Stimulated activated CD4-positive, alpha-beta T cell treated with anti-CD3 and anti-CD28 coated beads, TNF-alpha, amount 100 ng/mL, for 48 hours (primary cell): ENCODE measurements around the gene TEDC1.
A peak's percentile ranks its signal among the peaks of the same experiment; 100 is the strongest.

Source experiments
- DNase-seq, 3 donors: peaks; one replicate each; pipeline ENCODE4 v3.0.0-alpha.2; 2020; ENCODE audit warnings: low read depth in 3 of 3

Gene TEDC1

DNA sequence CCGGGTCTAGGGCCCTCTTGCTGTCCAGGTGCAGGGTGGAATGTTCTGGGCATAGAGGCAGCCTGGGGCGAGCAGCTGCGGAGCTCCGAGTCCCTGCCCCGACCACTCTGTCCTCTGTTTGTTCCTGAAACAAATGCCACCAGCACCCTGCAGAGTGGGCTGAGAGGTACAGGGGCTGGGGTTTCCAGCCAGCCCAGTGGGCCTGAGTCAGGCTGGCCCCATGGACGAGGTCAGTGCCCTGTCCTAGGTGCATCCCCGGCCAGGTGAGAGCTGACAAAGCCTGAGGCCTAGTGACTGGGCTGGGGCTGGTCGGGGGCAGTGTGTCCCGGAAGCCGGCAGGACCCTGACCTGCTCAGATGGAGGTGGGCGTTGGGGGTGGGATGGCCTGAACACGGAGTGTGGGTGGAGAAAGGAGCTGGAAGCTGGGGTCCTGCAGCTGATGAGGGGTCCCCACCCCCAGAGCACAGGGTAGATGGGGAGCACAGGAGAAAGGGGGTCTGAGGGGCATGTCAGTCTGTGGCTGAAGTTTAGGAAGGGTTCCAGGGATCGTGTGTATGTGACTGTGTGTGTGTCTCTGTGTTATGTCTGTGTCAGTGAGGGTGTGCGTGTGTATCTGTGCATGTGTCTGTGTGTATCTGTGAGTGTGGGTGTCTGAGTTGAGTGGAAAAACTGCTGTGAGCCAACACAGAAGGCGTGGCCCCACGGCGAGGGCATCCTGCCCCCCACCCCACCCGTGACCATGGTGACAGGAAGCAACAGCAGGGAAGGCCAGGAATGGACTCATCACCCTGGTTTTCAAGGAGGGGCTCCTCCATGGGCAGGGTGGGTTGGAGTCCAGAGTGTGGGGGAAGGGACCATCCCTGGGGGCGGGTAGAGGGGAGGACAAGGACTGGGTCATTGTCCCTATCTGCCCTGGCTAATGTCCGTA, 6.7 kb upstream of the TEDC1 start:
- DNase-seq, result no peak

DNA sequence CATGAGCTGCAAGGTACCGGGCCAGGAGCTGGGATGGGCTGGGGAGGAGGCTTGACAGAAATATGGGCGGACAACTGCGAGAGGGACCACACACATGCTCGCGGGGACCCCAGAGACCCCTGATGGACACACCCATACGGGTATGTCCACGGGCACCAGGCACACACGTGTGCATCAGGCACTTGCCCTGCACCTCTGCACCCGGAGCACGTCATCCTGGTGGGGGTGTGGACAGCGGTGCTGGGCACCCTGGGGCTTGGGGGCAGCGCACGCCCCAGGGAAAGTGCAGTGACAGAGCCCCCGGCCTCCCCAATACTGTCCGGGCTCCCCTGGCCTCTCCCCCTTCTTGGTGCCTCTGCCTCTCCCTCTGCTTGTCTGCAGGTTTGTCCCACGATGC, 6.1 kb upstream of the TEDC1 start:
- no peak for DNase-seq

- no peak for DNase-seq
These were observed 5.3 kb upstream of the TEDC1 start for GRCh38 chr14:105485739-105486162.

DNA sequence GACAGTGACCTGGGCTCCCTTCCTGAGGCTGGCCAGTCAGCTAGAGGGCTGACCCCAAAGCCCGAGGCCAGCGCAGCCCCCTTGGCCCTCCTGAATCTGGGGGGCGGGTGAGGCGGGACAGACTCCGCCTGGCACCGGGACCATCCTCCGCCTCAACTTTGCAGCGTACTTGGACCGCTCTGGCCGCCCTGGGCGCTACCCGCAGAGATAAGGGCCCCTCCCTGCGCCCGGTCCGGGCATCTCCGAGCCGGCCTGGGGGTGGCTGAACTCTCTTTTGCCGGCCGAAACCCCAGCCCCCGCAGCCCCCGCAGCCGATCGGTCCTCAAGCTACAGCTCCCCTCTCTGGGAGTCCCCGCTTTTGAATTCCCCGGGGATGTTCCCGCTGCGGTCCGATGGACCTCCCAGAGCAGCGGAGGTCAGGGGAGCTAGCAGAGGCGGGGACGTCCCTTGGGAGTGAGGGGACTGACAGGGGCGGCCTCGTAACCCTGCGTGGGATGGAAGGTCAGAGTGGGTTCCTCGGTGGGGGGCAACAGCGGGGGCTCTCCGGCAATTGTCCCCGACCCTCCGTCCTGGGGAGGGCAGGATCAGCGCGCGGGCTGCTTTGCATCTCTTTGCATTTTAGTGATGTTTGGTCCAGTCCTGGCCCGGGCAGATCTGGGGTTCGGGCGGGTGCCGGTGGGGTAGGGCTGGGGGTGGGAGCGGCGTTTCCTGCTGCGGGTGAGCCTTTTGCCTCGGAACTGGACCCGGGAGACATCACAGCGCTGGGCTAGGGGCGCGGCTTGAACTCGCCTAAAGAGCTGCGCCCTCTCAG, 4.7 kb upstream of the TEDC1 start, which contains the start of gene CRIP1:
Gene CRIP1 (plus strand): TSS at position 724 of the 811 bp plus-strand sequence. CDS start 374 bp downstream, outside the sequence.
- no peak for DNase-seq

DNA sequence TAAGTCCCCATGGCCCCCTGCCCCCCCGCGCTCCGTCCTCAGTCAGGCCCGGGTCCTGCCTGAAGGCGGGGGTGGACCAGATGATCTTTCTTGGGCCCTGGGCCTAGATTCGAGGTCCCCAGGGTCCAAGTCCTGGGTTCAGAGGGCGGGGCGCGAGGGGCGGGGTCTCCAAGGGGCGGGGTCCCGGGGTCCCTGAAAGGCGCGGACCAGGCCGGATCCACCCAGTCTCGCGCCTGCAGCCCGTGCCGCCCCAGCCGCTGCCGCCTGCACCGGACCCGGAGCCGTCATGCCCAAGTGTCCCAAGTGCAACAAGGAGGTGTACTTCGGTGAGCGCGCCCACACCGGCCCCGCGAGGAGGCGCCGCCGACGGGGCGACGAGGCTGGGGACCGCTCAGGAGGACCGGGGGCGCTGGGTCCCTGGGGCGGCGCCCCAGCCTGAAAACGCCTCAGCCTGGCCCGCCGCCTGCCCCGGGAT, 4.0 kb upstream of the TEDC1 start:
- no peak for DNase-seq

GRCh38 chr14:105487449-105487985, 3.5 kb upstream of the TEDC1 start:
- no peak for DNase-seq

GRCh38 chr14:105487986-105488777, 2.9 kb upstream of the TEDC1 start:
- DNase-seq, result no peak

DNA sequence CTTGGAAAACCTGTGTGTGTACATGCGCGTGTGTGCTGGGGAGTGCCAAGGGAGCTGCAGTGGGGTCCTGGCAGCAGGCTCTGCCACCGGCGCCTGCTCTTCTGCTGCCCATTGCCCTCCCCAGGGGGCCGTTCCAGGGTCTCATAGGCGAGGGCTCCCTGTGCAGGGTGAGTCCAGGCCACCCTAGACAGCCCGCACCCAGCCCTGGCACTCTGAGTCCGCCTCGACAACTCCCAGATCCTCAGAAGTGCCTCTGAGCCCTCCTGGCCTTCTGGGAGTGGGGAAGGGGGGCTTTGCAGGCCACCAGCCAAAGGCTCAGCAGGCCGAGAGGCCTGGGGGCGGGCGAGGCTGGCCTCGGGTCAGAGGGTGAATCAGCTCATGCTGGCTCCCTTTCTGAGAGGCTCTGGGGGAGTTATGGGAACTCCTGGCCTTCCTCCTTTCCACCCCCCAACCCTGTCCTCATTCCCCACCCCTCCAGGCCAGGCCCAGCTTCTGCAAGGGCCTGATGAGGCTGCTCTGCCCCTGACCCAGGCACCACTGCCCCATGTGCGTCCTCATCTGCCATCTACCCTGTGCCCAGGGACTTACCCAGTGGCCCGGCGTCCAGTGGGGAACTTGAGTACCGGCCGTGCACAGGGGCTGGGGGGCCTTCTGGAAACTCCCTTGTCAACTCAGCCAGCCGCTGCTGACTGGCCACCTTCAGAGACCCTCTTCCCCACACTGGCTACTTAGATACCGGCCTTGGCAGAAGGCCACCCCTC, 2.1 kb upstream of the TEDC1 start:
- DNase-seq, result no peak

- DNase-seq, result peak; percentile 71 to 86 (median 77)
These were observed 1.3 kb upstream of the TEDC1 start for GRCh38 chr14:105489542-105490266.

DNA sequence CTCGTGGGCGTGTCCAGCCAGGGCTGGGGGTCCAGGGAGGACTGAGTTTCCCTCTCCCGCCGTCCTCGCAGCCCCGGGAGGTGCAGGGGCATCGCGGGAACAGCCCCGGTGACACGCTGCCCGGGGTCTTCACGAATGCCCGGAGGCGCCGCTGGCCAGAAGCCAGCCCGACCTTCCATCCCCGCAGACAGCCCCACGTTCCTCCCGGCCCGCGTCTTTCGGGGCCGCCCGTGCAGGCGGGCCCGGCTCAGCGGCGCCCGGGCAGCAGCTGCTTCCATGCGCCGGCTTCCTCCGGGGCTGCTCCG, 827 bp upstream of the TEDC1 start:
- DNase-seq, result no peak

GRCh38 chr14:105491366-105491973, 424 bp downstream of the TEDC1 start:
- DNase-seq, result peak; percentile 88 to 92 (median 91)

DNA sequence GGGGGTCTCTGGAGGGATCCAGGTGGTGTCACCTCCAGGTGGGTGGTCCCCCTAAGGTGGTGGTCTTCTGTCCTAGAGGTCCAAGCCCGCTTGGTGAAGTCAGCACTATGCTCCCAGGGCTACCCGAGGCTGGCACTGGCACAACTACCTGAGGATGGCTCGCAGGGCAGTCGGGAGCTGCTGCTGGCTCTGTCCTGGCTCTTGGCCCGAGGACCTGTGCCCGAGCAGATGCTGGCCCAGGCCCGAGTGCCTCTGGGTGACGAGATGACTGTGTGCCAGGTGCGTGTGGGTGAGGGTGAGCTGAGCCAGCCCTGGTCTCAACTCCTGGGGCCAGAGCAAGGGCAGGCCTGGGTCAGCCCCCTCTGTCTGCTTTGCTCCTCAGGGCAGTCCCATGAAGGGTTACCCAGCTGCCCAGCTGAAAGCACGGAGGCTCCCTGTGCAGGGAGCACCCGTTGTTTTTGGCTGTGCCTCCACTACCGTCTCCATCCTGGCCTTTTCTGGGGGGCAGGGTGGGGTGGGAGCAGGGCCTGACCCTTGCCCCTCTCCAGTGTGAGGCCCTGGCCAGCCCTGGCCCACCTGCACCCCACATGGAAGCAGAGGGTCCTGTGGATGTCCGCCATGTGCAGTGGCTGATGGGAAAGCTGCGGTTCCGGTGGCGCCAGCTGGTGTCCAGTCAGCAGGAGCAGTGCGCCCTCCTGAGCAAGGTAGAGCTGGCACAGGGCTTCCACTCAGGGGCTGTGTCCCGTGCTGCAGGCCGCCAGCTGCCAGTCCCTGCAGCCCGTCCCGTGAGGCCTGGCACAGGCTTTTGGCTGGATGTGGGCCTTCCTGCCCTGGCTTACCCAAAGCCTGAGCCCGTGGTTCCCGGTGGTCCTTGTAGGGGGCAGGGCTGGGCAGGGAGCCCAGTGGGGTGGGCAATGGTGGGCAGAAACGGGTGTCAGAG, 1.3 kb downstream of the TEDC1 start:
- no peak for DNase-seq

- no peak for DNase-seq
These were observed 2.2 kb downstream of the TEDC1 start for GRCh38 chr14:105492971-105493871.

DNA sequence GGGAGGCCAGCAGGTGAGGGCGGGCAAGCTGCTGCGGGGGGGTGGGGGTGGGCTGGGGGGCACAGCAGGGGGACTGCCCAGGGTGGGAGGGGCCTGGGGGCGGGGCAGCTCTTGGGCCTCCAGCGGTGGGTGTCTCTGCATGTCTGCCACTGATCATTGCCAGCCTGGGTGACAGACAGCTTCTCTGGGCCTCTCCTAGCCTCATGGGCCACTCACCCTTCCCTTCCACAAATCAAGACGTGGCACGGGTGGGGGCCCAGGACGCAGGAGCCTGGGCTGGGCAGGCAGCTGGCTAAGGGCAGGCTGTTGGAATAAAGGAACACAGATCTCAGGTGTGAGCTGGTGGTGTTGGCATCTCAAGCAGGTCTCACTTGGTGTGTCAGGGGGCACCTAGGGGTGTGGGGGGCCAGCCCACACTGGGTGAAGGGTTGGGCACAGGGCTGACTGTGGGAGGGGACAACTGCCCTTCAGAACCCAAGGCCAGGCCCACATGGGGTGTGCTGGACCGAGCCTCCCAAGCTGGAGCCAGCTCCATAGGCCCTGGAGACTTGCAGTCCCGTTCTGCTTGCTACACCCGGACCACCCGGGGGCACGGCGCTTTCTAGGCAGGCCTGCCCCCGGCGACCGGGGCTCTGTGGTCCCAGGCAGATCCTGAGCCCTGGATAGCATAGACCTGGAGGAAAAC, 3.0 kb downstream of the TEDC1 start:
- no peak for DNase-seq

DNA sequence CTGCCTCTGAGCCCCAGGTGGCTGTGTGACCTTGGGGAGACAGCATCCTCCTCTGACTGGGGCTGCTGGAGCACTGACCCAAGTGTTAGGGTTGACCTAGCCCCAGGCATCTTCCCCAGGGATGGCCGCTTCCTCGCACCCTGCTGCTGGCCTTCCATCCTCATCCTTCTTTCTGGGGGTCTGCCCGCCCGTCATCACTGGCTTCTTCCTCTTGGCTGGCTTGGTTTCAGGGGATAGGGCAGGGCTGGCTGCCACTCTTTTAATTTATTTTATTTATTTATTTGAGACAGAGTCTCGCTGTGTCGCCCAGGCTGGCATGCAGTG, 3.5 kb downstream of the TEDC1 start:
- no peak for DNase-seq

- no peak for DNase-seq
These were observed 4.3 kb downstream of the TEDC1 start for GRCh38 chr14:105495101-105495989.
